Fibroblast of peridontal ligament (primary cell): ENCODE data around the gene ASCC1.
A peak's percentile ranks its signal among the peaks of the same experiment; 100 is the strongest.

ENCODE experiments used
- DNase-seq: peaks from one replicate; pipeline ENCODE4 v3.0.0-alpha.2; 2010; ENCODE audit errors: extremely low read depth

The ASCC1 gene

GRCh38 chr10:72097448-72098300 is 118.4 kb downstream of the ASCC1 start:
- peak; percentile 87 for DNase-seq

- DNase-seq = peak; percentile 55
Measured at GRCh38 chr10:72096115-72097000, 119.7 kb downstream of the ASCC1 start.

DNA sequence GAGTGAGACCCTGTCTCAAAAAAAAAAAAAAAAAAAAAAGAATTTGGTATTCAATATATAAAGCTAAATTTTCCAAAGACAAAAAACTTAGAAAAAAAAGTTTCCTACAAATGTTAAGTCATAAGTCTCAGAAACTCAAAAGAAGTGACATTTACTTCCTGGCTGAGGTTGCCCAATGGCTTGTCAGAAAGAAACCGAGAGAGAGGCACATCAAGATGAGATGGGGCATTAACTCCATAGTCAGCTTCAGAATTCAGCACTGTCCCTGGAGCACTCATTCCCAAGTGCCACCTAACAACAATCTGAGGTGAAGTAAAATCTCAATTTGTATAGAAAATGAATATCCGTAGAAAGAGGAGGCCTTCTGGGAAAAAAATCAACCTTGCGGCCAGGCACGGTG is 120.9 kb downstream of the ASCC1 start:
- DNase-seq = no peak

GRCh38 chr10:72094574-72094973 is 121.5 kb downstream of the ASCC1 start:
- DNase-seq = no peak

GRCh38 chr10:72093450-72093849 is 122.6 kb downstream of the ASCC1 start:
- DNase-seq = no peak

DNA sequence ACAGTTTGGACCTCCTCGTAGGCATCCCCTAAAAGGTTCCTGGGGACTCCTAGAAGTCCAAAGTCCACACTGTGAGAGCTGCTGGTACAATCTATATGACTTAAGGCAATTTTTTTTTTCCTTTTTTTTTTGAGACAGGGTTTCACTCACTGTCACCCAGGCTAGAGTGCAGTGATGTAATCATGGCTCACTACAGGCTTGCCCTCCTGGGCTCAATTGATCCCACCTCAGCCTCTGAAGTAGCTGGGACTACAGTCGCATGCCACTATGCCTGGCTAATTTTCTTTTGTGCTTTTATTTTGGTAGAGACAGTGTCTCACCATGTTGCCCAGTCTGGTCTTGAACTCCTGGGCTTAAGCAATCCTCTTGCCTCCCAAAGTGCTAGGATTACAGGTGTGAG is 123.1 kb downstream of the ASCC1 start:
- no peak for DNase-seq

DNA sequence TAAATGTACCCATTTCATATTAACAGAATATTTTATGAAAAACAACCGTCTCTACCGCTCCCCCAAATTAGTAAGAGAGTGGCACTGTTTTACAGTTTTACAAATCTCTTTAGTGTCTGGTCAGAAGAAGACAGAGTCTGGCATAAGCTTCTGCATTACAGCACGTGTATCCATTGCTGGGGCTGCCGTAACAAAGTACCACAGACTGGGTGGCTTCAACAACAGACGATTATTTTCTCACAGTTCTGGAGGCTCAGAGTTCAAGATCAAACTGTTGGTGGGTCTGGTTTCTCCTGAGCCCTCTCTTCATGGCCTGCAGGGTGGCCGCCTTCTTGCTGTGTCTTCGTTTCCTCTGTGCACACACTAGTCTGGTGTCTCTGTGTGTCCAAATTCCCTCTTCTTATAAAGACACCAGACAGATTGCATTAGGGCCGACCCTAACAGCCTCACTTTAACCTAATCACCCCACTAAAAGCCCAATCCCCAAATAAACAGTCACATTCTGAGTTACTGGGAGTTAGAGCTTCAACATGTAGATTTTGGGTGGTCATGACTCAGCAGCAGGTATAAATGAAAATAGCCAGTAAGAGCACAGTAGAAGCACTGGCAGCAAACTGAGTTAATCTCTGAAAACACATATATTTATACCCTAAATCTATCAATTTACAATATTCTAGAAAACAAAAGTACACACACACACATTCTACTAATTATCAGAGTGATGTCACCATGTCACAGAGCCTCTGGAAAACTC is 123.7 kb downstream of the ASCC1 start:
- no peak for DNase-seq

DNA sequence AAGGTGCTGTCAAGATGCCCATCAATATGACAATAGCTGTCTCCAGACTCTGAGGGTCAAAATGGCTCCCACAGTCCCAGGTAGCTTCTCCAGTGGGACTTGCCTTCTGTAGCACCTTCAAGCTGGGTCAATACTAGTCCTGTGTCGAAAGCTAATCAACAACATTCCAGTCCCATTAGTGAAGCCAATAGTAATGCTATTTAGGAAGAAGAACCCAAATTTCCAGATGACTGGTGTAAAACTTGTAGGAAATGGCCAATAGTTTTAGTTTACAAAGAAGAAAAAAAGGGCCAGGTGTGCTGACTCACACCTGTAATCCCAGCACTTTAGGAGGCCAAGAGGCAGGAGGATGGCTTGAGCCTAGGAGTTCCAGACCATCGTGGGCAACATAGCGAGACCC is 125.8 kb downstream of the ASCC1 start:
- DNase-seq = no peak

DNA sequence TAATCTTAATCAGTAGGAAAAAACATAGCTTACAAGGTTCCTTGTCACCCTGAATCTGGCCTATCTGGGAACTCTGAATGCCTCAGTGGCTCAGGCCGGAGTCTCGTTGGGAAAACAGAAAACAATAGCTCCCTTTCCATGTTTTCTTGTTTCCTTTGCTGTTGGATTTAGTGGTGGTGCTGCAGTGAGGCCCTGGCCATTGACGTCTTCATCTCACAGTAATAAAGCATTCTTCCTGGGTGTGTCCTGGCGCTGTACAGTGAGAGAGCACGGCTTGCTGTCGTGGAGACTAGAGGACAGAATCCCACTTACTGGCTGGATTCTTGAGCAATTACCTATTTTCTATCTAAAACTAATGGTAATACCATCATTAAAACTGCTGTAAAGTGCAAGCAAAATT is 126.5 kb downstream of the ASCC1 start:
- DNase-seq = no peak

DNA sequence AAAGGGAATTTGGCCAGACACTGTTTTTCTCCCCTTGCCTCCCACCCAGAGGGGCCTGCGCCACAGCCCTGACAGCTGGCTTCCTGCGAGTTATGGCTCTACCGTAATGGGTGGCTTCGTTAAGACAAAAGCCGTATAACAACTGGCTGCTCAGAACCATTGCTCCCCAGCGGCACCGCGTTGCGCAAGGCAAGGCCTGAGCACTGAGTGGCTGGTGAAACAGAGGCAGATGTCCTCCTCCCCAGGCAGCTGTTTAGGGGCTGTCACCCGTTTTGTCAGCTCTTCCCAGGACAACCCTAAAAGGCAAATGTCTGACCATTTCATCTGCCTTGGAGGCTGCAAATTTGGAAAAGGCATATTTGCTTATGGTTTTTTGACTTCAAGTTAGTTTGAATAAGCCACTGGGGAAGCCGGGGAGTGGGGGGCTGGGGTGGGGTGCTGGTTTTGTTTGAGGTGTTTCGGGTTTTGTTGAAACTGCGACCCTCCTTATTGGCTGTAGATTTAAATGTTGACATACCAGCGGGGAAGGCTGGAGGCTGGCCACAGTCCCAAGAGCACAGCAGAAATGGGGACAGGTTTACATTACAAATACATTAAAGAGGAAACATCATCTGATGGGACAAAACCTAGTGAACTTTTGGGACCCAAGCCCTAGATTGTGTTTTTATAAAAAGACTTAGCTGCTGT is 127.0 kb downstream of the ASCC1 start:
- DNase-seq = no peak

DNA sequence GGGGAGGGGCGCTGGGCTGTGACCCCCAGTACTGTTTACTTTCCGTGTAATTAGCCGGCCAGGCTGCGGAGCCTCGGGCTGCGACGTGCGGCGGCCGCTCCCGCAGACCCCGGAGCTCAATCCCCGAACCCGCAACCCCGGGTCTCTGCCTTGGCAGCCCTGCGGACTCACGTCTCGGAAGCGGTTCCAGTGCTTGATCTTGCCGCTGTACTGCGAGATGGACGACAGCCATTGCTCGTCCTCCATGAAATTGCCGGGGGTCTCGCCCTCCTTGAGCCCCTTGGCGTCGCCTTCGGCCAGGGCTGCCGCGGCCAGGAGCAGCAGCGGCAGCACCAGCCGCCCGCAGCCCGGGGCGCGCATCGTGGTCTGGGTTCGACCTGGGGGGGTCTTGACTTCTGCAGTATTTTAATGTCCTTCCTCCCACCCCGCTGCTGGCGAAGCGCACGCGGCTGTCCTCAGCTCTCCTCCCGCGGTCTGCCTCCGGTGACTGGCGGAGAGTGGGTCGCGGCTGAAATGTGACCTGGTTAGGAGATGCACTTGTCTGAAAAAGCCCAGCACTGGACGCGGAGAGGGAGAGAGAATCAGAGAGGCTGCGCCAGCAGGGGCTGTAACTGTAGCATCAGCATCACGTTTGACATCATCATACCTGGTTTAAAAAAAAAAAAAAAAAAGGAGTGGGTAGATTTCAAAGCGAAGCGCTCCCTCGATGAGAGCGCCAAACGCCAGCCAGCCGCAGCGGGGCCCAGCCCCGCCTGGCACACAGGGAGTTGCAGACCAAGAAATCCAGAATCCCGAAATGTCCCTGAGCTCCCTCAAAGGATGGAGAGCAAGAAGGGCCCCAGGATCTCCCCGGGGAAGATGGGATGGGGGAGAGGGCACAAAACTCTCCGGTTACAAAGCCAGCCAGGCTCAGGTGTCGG is 127.8 kb downstream of the ASCC1 start, which contains the start of gene SPOCK2:
TSS of gene SPOCK2 (minus strand) at position 583 of the 920 bp plus-strand sequence. CDS start at position 360, 223 bp downstream.
- DNase-seq = no peak

GRCh38 chr10:72087392-72087968 is 128.6 kb downstream of the ASCC1 start:
- no peak for DNase-seq

DNA sequence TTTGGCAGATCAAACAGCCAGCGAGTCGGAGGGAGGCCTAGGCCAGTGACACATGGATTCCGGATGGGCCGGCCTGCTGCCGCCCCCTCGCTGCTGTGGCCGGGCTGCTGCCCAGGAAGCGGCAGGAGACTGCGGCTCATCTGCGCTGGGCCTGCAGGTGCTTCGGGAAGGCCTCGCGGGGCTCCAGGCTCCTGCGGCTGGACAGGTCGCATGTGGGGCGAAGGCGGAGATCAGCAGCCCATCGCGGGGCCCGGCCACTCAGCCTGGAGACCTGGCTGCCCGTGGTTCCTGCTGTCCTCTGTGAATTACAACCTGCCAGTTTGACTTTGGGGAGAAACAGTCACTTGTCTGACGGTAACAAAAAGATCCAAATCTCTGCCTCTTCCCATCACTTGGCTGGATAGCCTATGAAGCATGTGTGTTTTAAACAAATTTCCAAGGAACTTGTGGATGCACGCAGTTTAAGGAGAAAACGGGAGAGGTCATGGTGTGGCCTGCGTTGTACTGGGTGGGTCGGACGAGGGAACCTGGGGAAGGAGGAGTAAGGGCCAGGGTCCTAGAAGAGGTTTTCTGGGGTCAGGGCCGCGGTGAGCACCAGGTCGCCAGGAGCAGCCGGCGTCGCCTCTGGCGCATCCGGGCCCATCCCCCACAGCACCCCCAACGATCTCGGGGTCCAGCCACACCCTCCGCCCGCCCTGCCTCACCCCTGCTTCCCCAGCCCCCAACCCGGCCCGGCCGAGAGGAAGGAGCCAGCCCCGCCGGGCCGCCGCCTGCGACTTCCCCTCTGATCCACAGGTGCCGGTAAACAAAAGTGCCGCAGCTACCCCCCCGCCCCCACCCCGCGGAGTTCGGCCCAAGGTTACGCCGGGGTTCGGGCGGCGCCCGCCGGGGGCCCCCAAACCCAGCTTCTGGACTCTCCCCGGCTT is 129.3 kb downstream of the ASCC1 start:
- DNase-seq = no peak

- DNase-seq = no peak
Measured at GRCh38 chr10:72085864-72086465, 130.1 kb downstream of the ASCC1 start.

GRCh38 chr10:72085166-72085565 is 130.9 kb downstream of the ASCC1 start:
- no peak for DNase-seq

DNA sequence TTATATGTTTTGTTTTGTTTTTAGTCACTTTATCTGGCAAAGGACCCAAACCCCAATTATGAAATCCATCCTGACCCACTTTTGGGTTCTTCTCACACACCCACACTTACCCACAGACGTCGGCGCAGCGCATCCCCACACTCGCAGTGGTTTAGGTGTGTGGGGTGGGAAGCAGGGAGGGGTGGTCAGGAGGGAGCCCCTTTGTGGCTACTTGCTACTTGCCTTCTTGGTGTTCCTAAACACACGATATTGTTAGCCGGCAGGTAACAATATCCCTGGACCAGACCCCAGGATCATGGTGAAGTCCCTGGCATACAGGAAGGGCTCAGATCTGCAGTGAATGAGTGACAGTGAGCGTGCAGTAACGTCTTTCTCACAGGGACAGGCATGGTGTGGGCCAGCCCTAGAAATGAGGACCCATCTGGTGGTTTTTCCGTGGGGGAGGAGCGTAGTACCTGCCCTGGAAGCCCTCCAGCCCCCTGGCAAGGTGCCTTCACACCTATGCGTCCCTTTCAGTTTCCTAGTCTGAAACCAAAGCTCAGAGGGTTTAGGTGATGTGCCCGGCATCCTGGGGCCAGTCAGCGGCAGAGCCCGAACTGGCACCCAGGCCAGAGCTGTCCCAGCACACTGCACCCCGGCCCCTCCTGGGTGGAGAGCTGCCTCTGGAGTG is 132.2 kb downstream of the ASCC1 start:
- DNase-seq = no peak

DNA sequence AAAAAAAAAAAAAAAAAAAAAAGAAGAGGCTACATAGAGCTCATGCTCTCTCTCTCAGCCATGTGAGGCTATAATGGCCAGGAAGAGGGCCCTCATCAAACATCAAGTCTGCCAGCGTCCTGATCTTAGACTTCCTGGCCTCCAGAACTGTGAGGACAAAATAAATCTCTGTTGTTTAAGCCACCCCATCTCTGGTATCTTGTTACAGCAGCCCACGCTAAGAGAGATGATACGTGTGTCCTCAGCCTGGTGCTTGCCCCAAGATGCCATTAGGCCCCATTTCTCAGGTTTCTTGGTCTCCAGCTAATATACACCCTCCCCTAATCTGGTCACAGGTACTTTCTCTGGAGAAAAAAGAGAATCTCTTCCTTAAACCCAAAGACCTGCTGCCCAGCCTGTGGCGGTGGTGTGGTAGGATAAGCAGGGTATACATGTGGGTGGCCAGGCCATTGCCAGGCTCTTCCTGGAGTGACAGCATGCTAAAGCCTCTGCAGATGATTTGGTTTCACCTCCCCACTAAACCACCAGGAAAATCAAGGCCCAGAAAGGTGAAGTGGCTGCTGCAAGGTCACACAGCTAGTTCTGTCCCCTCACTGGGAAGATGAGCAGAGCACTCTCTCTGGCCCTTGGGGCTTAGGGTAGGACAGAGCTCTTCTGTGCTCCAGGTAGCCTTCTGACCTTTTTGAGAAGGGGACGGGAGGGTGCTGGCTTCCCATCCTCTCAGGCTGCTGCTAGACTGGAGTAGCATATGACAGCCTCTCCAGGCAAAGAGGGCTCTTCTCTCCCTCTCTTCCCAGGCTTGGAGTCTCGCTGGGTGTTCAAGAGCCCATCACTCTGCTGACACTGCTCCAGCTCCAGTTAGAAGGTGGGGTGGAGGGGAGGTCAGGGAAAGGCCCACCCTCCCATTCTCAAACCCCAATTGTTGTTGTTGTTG is 133.0 kb downstream of the ASCC1 start:
- DNase-seq = no peak
